Panc1 (cell line): ENCODE measurements around the gene TGDS. TPM values are rescaled to one million over a fixed set of nuclear protein-coding genes. Genes with fewer than 3 reads are reported as not detected.

Experiments used
- ATAC-seq: fragments of 200-7000 bp; cut with Tn5 transposase; 2 replicates; pipeline ENCODE4 v1.9.1; 2020; ENCODE audit warnings: mild to moderate bottlenecking, moderate library complexity
- BruUV-seq: library from RNA; stranded (reverse); fragments of 400-500 nt; replicated peaks from 2 replicates; lab custom pipeline; 2021; lab: Mats Ljungman, UMichigan
- CTCF ChIA-PET: fragments of 300-600 bp; sonication (Branson Sonifier 250); formaldehyde crosslinking; loops from one replicate; lab custom pipeline; 2022; ENCODE audit warnings: antibody characterized with exemption; lab: Charles Lee
- POLR2A ChIA-PET: fragments of 300-600 bp; sonication (Branson Sonifier 250); formaldehyde crosslinking; loops from one replicate; lab custom pipeline; 2022; ENCODE audit warnings: antibody characterized with exemption; lab: Charles Lee
- DNase-seq: peaks from one replicate; pipeline ENCODE4 v3.0.0-alpha.2; 2010; ENCODE audit warnings: low read depth, low spot score
- H3K27ac ChIP-seq: 2 replicates; pipeline ENCODE4 v1.5.1; 2011; ENCODE audit warnings: mild to moderate bottlenecking, low read length, inconsistent platforms
- H3K27me3 ChIP-seq: fragments of 200-500 bp; sonication (Bioruptor generic); 2 replicates; pipeline ENCODE4 v1.6.0; 2014; ENCODE audit warnings: low read length, inconsistent platforms; ENCODE audit not compliant: control insufficient read depth, insufficient read depth
- H3K36me3 ChIP-seq: fragments of 200-500 bp; sonication (Bioruptor generic); 2 replicates; pipeline ENCODE4 v1.5.1; 2014; ENCODE audit warnings: inconsistent platforms, mild to moderate bottlenecking, low read length, moderate library complexity; ENCODE audit not compliant: control insufficient read depth, insufficient read depth
- H3K4me1 ChIP-seq: 2 replicates; pipeline ENCODE4 v1.5.1; 2011; ENCODE audit warnings: inconsistent platforms, mild to moderate bottlenecking, low read length, moderate library complexity; ENCODE audit not compliant: control insufficient read depth, insufficient read depth
- H3K4me3 ChIP-seq, 2 experiments: 2 replicates each; pipeline ENCODE4 v1.5.1; 2011 to 2012; ENCODE audit warnings: low read depth in 2 of 2, low read length in 2 of 2, mild to moderate bottlenecking in 2 of 2, inconsistent platforms in 1 of 2, moderate library complexity in 1 of 2
- H3K9me3 ChIP-seq: fragments of 200-500 bp; sonication (Bioruptor generic); 2 replicates; pipeline ENCODE4 v1.5.1; 2014; ENCODE audit warnings: low read depth, mild to moderate bottlenecking, inconsistent platforms, low read length, moderate library complexity; ENCODE audit not compliant: control insufficient read depth, insufficient read depth
- POLR2AphosphoS5 ChIP-seq: IDR thresholded peaks from 2 replicates; pipeline ENCODE4 v1.6.1; 2012; ENCODE audit warnings: mild to moderate bottlenecking, low read depth, low read length, moderate library complexity
- SIN3A ChIP-seq: IDR thresholded peaks from 2 replicates; pipeline ENCODE4 v1.6.1; 2012; ENCODE audit warnings: low read depth, mild to moderate bottlenecking, low read length, moderate library complexity, borderline replicate concordance; ENCODE audit not compliant: insufficient read depth
- TCF7L2 ChIP-seq: IDR thresholded peaks from 2 replicates; pipeline ENCODE4 v1.6.1; 2011; ENCODE audit warnings: mild to moderate bottlenecking, low read depth, low read length, inconsistent platforms
- in situ Hi-C: cut with HindIII; loops from 2 replicates; pipeline ENCODE4 v1.10.0; 2016; ENCODE audit warnings: low sequenced_read_pairs, low pct_unique_long_range_greater_than_20kb
- intact Hi-C: fragments of 100-400 bp; cut with micrococcal nuclease; formaldehyde crosslinking; loops from one replicate; pipeline ENCODE4 v1.10.0; 2022; ENCODE audit not compliant: unreplicated experiment
- total RNA-seq: library from RNA; stranded (reverse); gene quantifications from one replicate; pipeline ENCODE4 v1.2.1, GENCODE V29; 2021; ENCODE audit not compliant: unreplicated experiment
- TF ChIP-seq, protein P1 (sequence below), 2 experiments: IDR thresholded peaks; 2 replicates each; pipeline ENCODE4 v1.6.1; 2011 to 2012; ENCODE audit warnings: low read depth in 2 of 2, control low read depth in 1 of 2, low read length in 1 of 2, mild to moderate bottlenecking in 1 of 2, moderate library complexity in 1 of 2; ENCODE audit not compliant: insufficient read depth in 1 of 2
- TF ChIP-seq, protein P2 (sequence below): fragments of 450-650 bp; IDR thresholded peaks from 2 replicates; pipeline ENCODE4 v1.5.1; 2017; ENCODE audit warnings: mild to moderate bottlenecking

The TGDS gene
- total RNA-seq, 1 experiment from 2014 or later = 7.9 TPM

DNA sequence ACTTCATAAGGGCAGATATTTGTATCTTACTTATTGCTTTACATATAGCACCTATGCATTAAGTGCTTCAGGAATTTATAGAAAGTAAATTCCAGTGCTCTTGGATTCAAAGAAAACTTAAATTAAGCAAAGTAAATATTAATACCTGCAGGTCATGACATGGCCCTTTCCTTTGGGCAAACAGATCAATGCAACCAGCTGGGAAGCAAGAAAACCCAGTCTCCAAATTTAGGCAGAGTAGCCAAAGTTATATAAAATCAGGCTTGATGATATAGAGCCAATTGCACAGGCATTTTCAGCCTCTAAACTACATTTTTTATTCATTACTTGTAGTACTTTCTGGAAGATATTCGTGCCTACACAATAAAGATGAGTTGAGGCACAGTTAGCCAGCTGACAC lies 16.9 kb downstream of the TGDS start:
- in situ Hi-C loops (no loop called here), intact Hi-C loops (no loop called here)
- Histone ChIP-seq H3K27ac (no peak overlapping the region), H3K4me1 (no peaks in the 10 kb centered on the region), H3K9me3 (no peaks in the 10 kb centered on the region), H3K27me3 (no peaks in the 10 kb centered on the region), H3K4me3 (no peak overlapping the region), H3K36me3 (peaks cover 36% of the 10 kb centered on the region)
- no TSS peak for BruUV-seq
- ATAC-seq (no peak), DNase-seq (no peak)
- CTCF ChIA-PET = no interaction called here
- POLR2A ChIA-PET = no interaction called here
- no peak for TF ChIP-seq POLR2AphosphoS5
- TF ChIP-seq TCF7L2 = no peak
- TF ChIP-seq, protein P1, sequence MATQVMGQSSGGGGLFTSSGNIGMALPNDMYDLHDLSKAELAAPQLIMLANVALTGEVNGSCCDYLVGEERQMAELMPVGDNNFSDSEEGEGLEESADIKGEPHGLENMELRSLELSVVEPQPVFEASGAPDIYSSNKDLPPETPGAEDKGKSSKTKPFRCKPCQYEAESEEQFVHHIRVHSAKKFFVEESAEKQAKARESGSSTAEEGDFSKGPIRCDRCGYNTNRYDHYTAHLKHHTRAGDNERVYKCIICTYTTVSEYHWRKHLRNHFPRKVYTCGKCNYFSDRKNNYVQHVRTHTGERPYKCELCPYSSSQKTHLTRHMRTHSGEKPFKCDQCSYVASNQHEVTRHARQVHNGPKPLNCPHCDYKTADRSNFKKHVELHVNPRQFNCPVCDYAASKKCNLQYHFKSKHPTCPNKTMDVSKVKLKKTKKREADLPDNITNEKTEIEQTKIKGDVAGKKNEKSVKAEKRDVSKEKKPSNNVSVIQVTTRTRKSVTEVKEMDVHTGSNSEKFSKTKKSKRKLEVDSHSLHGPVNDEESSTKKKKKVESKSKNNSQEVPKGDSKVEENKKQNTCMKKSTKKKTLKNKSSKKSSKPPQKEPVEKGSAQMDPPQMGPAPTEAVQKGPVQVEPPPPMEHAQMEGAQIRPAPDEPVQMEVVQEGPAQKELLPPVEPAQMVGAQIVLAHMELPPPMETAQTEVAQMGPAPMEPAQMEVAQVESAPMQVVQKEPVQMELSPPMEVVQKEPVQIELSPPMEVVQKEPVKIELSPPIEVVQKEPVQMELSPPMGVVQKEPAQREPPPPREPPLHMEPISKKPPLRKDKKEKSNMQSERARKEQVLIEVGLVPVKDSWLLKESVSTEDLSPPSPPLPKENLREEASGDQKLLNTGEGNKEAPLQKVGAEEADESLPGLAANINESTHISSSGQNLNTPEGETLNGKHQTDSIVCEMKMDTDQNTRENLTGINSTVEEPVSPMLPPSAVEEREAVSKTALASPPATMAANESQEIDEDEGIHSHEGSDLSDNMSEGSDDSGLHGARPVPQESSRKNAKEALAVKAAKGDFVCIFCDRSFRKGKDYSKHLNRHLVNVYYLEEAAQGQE (IDR thresholded peaks at IDR 0.05; ENCODE audit: insufficient read depth in 1 of 2, low read depth in 2 of 2, low read length in 1 of 2) = no peak
- TF ChIP-seq SIN3A = no peak
- TF ChIP-seq, protein P2, sequence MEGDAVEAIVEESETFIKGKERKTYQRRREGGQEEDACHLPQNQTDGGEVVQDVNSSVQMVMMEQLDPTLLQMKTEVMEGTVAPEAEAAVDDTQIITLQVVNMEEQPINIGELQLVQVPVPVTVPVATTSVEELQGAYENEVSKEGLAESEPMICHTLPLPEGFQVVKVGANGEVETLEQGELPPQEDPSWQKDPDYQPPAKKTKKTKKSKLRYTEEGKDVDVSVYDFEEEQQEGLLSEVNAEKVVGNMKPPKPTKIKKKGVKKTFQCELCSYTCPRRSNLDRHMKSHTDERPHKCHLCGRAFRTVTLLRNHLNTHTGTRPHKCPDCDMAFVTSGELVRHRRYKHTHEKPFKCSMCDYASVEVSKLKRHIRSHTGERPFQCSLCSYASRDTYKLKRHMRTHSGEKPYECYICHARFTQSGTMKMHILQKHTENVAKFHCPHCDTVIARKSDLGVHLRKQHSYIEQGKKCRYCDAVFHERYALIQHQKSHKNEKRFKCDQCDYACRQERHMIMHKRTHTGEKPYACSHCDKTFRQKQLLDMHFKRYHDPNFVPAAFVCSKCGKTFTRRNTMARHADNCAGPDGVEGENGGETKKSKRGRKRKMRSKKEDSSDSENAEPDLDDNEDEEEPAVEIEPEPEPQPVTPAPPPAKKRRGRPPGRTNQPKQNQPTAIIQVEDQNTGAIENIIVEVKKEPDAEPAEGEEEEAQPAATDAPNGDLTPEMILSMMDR = no peak

DNA sequence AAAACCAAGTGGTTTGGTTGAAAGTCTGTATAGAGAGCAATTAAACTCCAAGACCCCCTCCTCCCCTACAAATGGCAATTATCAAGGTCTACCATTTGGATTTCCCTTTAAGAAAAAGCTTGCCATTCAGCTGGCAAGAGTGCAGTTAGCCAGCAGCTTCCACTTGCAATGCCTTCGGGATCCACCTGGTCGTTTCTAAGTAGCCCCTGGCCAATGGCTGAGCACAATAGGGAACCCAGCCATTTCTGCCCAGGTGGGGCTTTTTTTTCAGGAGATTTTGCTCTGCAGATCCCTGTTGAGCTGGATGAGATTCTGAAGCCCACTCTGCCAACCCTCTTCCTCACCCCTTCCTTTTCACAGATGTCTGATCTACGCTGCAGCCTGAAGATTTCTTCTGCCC lies 26.3 kb downstream of the TGDS start:
- Histone ChIP-seq H3K9me3 (no peaks in the 10 kb centered on the region), H3K27ac (no peak overlapping the region), H3K4me1 (no peaks in the 10 kb centered on the region), H3K4me3 (no peak overlapping the region), H3K27me3 (no peaks in the 10 kb centered on the region), H3K36me3 (peaks cover 4% of the 10 kb centered on the region; the same call in 1 of the 2 replicates)
- POLR2A ChIA-PET = no interaction called here
- CTCF ChIA-PET = no interaction called here
- DNase-seq = no peak
- BruUV-seq = no TSS peak
- in situ Hi-C loops (no loop called here), intact Hi-C loops (no loop called here)
- ATAC-seq = no peak
- TF ChIP-seq, protein P1 (IDR thresholded peaks at IDR 0.05; ENCODE audit: insufficient read depth in 1 of 2, low read depth in 2 of 2, low read length in 1 of 2) = no peak
- TF ChIP-seq POLR2AphosphoS5 = no peak
